ENCODE measurements around the gene ALK.
A peak's percentile ranks its signal among the peaks of the same experiment; 100 is the strongest.

ALK gene

DNA sequence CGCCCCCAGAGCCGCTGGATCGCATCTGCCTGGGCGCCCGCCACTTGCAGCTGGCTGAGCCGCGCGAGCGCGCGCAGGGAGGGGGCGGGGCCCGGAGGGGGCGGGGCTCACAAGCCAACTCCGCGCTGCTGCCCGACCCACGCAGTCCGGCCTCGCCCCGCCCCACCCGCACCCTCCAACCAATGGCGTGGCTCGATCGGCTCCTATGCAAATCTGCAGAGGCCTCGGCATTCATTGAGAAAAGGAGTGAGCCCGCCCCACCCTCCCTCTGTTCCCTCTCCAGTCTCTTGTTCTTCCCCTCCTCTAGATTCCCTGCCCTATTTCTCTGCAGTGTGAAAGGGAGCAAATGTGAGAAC is at the start of gene ALK:
TSS of gene ALK (minus strand) at position 27 of the 356 bp plus-strand sequence. CDS start 927 bp downstream, outside the sequence.
- DNase-seq: peak; percentile 77 to 81
- TF ChIP-seq GATA1 (IDR thresholded peaks at IDR 0.05; ENCODE audit: low read depth, low read length) (no peak), POLR2A (IDR thresholded peaks at IDR 0.05; ENCODE audit: low read length) (no peak)

DNA sequence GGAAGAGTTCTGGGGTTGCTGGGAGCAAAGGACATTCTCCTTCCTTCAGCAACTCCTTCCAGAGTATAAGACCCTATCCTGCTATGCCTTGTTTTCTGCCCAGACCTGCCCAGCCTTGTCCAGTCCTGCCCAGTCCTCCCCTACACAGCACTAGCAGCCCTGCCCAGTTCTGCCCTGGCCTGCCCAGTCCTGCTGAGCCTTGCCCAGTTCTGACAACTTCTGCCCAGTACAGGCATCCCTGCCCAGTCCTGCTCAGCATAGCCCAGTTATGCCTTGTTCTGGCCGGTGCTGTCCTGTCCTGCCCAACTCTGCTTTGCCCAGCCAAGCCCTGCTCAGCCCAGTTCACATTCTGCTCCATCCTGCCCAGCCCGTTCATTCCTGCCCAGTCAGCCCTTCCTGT is 44.9 kb upstream of the ALK start:
- DNase-seq: no peak
- TF ChIP-seq POLR2A (IDR thresholded peaks at IDR 0.05; ENCODE audit: low read length) (no peak), GATA1 (IDR thresholded peaks at IDR 0.05; ENCODE audit: low read depth, low read length) (no peak)

DNA sequence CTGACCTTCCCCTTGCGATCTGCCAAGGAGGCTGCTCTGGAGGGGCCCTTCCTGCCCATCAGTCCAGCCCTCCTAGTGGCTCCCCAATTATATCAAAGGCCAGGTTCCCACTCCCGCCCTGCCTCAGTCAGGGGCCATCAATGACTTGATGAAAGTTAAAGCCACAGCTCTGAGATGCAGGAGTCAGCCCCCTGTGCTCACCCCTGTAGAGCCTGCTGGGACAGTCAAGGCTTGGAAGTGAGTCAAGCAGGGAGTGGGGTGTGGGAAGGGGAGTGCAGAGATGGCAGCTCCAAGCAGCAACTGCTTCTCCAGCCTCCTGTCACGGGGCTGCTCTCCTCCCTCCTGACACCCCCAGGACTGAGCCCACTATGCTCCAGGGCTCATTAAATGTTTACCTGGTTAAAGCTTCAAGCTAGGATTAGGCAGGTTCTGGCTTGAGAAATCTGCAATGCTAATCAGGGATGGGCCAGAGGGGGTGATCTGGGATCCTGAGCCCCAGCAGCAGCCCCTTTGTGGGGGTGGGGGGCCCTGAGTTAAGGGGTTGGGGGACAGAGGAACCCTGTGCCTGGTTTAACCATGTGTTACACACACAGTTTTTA is 42.7 kb upstream of the ALK start:
- no peak for DNase-seq
- TF ChIP-seq GATA1 (IDR thresholded peaks at IDR 0.05; ENCODE audit: low read depth, low read length): no peak
- TF ChIP-seq POLR2A (IDR thresholded peaks at IDR 0.05; ENCODE audit: low read length): no peak

DNA sequence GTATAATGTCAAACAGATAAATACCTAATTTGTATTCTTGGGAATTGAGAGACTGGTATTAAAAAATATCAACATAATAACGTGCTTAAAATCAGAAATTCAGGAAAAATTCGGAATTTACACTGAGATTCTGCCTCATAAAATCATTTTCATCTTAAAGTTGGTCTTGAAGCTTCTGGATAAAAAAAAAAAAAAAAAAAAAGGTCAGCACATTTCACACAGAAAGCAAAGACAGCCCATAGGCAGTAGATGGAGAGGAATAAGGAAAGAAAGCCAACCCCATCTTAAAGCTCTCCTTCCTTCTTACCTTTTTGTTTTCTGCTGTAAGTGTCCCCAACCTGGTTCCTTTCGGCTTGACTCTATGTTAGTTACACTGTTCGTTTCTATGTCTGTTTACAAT is 41.5 kb upstream of the ALK start:
- TF ChIP-seq POLR2A (IDR thresholded peaks at IDR 0.05; ENCODE audit: low read length): no peak
- no peak for TF ChIP-seq GATA1 (IDR thresholded peaks at IDR 0.05; ENCODE audit: low read depth, low read length)
- DNase-seq: no peak

DNA sequence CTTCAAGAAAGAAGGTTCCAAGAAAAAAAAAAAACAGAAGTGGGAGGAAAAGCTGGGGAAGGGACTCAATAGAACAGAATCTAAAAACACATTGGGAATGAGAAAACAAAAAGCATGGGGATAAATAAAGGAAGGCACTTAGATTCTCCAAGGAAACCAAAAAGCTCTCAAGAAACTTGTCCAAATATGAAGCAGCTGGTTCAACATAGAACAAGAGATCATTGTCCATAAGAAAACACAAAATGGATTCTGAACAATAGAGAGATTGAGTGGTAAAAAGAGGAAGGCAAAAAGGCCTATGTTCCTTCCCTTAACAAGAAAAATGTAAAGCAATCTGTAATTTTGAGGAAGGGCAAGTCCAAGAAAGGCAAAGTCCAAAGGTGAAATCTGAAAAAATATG is 32.9 kb upstream of the ALK start:
- DNase-seq: no peak
- TF ChIP-seq GATA1 (IDR thresholded peaks at IDR 0.05; ENCODE audit: low read depth, low read length) (no peak), POLR2A (IDR thresholded peaks at IDR 0.05; ENCODE audit: low read length) (no peak)

DNA sequence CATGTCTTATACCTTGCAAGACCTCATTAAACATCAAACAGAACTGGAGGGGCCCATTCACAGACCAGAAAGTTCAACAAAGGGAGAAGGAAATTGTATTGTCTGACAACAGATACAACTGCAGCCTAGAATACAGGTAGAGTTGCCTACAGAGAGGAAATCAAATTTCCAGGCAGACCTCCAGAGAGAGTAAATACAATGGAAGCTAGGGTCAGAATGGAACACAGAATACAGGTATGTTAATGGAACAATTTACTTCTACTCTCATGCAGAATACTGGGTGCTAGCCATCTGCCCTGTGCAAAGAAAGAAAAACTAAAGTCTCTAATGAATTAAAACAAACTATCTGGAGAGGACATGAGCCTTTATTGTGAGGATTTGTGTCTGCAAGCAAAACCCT is 31.6 kb upstream of the ALK start:
- DNase-seq: no peak
- no peak for TF ChIP-seq GATA1 (IDR thresholded peaks at IDR 0.05; ENCODE audit: low read depth, low read length)
- TF ChIP-seq POLR2A (IDR thresholded peaks at IDR 0.05; ENCODE audit: low read length): no peak

DNA sequence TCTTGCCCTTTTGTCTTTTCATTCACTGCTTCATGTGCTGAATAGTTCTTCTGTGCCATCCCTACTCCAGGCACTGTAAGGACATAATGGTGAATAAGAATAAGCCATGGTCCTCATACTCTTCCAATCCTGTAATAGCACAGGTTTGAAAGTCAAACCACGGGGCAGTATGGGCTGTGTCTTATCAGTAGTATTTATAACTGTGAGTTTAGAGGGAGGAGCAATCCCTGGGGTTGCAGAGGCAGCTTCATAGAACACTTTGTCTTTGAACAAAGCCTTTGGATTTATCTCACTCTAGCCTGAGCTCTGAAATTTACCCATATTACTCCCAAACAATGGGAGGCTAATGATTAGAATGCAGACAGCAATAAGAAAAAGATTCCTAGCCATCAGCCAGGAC is 30.2 kb upstream of the ALK start:
- no peak for DNase-seq
- TF ChIP-seq POLR2A (IDR thresholded peaks at IDR 0.05; ENCODE audit: low read length) (no peak), GATA1 (IDR thresholded peaks at IDR 0.05; ENCODE audit: low read depth, low read length) (no peak)

DNA sequence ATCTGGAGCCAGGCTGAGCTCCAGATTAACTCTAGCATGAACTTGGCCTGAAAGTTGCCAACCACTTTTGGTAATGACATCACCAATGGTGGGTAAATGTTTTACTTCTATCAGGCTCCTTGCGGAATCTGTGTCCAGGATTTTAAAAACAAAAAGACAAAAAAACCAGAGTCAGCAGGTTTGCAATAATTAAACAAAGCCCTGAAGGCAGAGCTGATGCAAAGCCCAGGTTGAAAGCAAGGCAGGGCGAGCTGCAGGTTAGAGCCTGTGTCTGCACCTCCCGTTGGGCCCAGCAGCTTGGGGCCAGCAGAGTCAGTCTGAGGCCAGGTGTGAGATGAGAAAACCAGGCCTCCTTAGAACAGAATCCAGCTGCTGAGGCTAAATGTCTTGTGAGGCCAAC is 29.1 kb upstream of the ALK start:
- DNase-seq: no peak
- no peak for TF ChIP-seq GATA1 (IDR thresholded peaks at IDR 0.05; ENCODE audit: low read depth, low read length)
- TF ChIP-seq POLR2A (IDR thresholded peaks at IDR 0.05; ENCODE audit: low read length): no peak

DNA sequence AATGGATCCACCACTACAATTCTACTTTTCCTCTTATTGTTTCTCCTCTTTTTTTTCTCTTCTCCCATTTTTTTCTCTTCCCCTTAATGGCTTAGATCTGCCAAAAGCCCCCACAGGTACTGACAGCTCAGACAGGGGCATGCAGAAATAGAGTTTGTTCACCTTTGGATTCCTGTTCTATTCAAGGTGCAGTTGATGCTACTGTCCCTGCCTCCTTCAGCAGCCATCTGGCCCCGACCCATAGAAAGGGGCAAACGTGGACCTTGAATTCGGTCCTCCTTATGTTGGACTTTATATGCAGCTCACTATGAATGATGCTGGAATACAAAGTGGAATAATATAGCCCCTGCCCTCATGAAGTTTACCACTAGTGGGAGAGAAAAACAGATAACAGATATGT is 27.7 kb upstream of the ALK start:
- DNase-seq: no peak
- TF ChIP-seq GATA1 (IDR thresholded peaks at IDR 0.05; ENCODE audit: low read depth, low read length): no peak
- TF ChIP-seq POLR2A (IDR thresholded peaks at IDR 0.05; ENCODE audit: low read length): no peak

DNA sequence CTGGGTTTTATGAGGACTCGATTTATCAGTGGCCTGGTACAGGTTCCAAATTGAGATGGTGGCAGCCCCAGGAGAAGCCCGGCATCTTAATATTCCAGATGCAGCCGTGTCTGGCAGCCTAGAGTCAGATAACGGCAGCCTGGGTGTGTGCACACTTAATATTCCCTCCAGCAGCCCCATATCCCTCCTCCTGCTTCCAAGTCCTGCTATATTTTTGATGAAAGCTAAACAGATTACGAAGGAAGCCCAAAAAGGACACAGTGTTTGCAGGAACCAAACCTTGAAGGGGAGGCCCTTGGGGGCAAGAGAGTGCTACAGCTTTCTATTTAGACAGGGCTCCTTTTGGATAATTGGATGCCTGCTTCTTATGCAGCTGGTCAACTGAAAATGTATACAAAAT is 25.1 kb upstream of the ALK start:
- no peak for DNase-seq
- TF ChIP-seq GATA1 (IDR thresholded peaks at IDR 0.05; ENCODE audit: low read depth, low read length): no peak

DNA sequence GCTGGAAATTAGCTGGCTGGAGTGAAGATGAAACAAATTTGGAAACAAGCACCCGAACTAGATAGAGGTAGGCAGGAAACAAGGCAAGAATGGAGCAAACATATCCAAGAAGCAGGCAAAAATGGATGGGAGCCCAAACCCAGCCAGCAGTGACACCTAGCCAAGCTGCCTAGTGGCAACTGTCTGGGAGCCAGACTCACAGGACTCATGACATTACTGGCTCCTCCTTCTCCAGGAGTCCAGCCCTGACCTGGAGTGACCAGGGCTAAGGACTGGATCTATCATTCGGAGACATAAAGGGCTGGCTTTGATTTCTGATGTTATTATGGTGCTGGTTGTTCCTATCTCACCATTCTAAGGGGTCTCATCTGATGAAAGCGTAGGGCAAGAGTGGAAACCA is 21.3 kb upstream of the ALK start:
- no peak for TF ChIP-seq GATA1 (IDR thresholded peaks at IDR 0.05; ENCODE audit: low read depth, low read length)
- no peak for TF ChIP-seq POLR2A (IDR thresholded peaks at IDR 0.05; ENCODE audit: low read length)
- no peak for DNase-seq

DNA sequence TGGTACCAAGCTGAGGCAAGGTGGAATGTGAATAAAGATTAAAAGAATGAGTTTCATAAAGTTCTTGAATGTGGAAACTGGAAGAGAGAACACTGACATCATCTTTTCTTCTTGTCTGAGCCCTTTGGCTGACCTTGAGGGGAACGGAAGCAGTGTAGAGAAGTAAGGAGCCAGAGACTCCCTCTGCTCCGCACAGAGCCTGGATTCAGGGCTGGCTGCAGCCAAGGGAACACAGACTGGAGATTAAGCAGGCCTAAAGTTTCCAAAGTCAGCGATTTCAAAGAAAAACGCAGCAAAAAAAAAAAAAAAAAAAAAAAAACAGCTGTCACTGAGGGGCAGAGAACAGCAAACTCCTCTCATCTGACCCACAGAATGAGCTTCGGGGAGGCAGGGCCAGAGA is 19.3 kb upstream of the ALK start:
- no peak for DNase-seq
- no peak for TF ChIP-seq GATA1 (IDR thresholded peaks at IDR 0.05; ENCODE audit: low read depth, low read length)
- TF ChIP-seq POLR2A (IDR thresholded peaks at IDR 0.05; ENCODE audit: low read length): no peak

DNA sequence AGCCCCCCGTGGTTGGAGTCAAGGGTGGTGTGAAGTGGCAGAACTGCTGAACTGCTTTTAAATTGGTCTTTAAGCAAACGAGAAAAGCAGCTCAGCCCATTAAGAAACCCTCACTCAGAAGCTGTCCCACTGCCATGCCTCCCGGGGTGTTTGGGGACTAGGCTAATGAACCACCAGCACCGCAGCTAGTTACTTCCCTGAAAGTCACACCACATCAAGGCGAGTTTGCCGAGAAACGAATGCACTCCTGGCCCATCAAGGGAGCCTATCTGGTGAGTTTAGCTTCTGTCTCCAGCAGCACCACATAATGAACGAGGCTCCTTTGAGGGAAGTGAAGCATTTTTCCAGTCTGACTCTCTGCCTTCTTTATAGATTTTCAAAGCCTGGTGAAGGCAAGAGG is 14.6 kb upstream of the ALK start:
- no peak for DNase-seq

DNA sequence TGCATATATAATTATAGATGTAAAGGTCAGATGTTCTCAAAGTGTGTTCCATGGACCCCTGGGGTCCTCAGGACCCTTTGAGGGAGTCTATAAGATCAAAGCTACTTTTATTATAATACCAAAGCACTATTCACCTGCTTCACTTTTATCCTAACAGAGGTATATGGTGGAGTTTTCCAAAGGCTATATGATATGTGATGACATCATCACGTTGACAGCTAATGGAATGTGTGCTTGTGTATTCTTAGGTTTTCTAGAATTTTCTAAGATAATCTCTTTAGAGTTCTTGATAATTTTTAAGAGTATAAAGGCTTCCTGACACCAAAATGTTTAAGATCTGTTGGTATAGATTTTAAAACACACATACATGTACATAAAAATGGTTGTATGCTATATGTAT is 10.4 kb upstream of the ALK start:
- DNase-seq: no peak
- TF ChIP-seq POLR2A (IDR thresholded peaks at IDR 0.05; ENCODE audit: low read length) (no peak), GATA1 (IDR thresholded peaks at IDR 0.05; ENCODE audit: low read depth, low read length) (no peak)

More for the DNA sequence above, 14.6 kb upstream of the ALK start:
- TF ChIP-seq GATA1 (IDR thresholded peaks at IDR 0.05; ENCODE audit: low read depth, low read length) (no peak), POLR2A (IDR thresholded peaks at IDR 0.05; ENCODE audit: low read length) (no peak)

DNA sequence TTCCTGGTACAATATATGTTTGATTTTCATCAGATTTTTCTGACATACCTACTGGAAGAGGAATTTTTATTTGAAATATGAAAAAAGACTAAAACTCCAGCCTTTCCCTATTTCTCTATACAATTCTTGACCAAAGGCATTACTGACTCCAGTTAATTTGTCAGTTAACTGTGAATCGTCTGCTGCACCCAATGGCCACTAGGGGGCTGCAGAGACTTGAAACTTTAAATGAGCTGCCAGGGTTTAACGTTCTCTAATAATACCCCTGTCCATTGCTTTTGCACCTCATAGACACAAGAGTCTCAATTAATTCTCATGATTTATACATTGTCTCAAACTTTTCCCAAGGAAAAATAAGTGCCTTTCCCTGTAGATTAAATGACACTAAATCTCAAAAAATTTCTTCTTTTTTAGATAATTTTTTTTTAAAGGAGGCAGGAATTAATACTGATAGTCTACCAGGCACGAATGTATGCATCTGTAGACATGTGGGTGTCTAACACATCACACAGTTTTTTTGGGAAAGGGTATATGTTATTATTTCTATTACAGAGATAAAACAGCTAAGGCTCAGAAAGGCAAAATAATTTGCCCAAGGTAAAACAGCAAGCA is 1.8 kb upstream of the ALK start:
- no peak for TF ChIP-seq POLR2A (IDR thresholded peaks at IDR 0.05; ENCODE audit: low read length)
- no peak for TF ChIP-seq GATA1 (IDR thresholded peaks at IDR 0.05; ENCODE audit: low read depth, low read length)
- peak; percentile 54 to 73 for DNase-seq
